ENCODE data around the gene UAP1L1. TPM values are rescaled to one million over a fixed set of nuclear protein-coding genes. Genes with fewer than 3 reads are reported as not detected.
A peak's percentile ranks its signal among the peaks of the same experiment; 100 is the strongest.

UAP1L1 gene
- total and polyA plus RNA-seq, 2 of the 8 experiments (the other 6 are each of a cell fraction or from before 2014, with no cell fraction given) = 2.0 to 5.4 TPM

DNA sequence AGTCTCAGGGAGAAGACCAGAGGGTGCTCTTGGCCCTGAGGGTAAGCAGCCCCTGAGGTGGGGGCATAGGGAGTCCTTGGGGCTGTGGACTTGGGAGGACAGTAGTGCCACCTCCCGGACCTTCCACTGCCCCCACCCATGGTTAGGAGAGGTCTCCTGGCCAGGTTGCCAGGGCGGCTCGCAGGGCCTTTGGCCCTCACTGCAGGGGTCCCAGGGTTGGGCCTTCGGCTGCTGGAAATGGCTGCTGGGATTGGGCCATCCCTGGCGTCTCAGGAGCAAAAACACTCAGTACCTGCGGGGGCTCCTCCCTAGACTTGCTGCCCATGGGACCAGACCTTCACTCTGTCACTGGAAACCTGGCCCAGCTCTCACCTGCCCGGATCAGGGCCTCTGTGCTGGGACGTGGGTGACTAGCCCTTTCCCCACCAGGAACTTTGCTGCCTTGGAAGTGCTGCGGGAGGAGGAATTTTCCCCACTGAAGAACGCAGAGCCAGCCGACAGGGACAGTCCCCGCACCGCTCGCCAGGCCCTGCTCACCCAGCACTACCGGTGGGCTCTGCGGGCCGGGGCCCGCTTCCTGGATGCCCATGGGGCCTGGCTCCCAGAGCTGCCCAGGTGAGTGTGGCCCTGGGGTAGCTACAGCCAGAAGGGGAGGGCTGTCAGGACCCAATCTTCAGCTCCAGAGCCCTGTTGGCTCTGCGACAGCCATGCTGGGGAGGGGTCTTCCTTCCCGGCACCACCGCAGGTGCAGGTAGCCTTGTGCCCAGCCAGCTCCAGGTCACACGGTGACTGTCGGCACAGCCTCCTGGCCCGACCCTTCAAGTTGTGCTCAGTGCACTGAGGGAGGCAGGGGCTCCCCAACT, 3.2 kb downstream of the UAP1L1 start:
- Histone ChIP-seq H2BK5ac (ENCODE audit: low read depth, low read length) (no peak overlapping the region), H3K56ac (replicated peaks; ENCODE audit: insufficient read length, low read depth, low read length) (no peak overlapping the region), H3K18ac (ENCODE audit: extremely low read depth, low read length) (no peak overlapping the region), H3K9ac (replicated peaks in 1 of 4; ENCODE audit: extremely low read depth in 1 of 4, low read depth in 3 of 4, low read length in 3 of 4) (no peak overlapping the region), H3K4me3 (ENCODE audit: extremely low read depth in 1 of 4, insufficient read depth in 2 of 4, low read depth in 3 of 4, low read length in 4 of 4) (no peak overlapping the region), H2AFZ (ENCODE audit: low read length) (no peak overlapping the region), H3K4me1 (replicated peaks in 1 of 4; ENCODE audit: control insufficient read depth in 3 of 4, insufficient read depth in 4 of 4, low read length in 3 of 4) (peaks cover 0 to 13% (median 8%) of the 10 kb centered on the region in 4 experiments; a peak in 6 of 7 replicates), H3K79me2 (ENCODE audit: control insufficient read depth in 1 of 2, insufficient read depth in 2 of 2, low read length in 2 of 2) (no peaks in the 10 kb centered on the region), H3K27ac (ENCODE audit: low read depth, low read length) (no peak overlapping the region), H2BK120ac (replicated peaks; ENCODE audit: low read depth, low read length) (no peak overlapping the region), H3K79me1 (ENCODE audit: low read depth, low read length) (no peaks in the 10 kb centered on the region), H3K23me2 (ENCODE audit: low read depth, low read length) (peaks cover 13% of the 10 kb centered on the region; the same call in 1 of the 2 replicates), H3K14ac (ENCODE audit: insufficient read length) (no peak overlapping the region), H4K8ac (ENCODE audit: extremely low read depth, insufficient read depth, low read length) (peak overlapping the region; percentile 59; the same call in 1 of the 2 replicates), H2BK15ac (ENCODE audit: low read length) (no peak overlapping the region), H2BK12ac (ENCODE audit: low read depth, low read length) (no peak overlapping the region), H3K23ac (ENCODE audit: insufficient read length) (no peak overlapping the region), H3K9me3 (ENCODE audit: insufficient read depth in 2 of 2, low read depth in 1 of 2, low read length in 1 of 2) (no peaks in the 10 kb centered on the region), H2BK20ac (ENCODE audit: low read length) (no peak overlapping the region), H4K20me1 (replicated peaks in 1 of 2; ENCODE audit: control insufficient read depth in 1 of 2, insufficient read depth in 2 of 2, low read length in 2 of 2) (peaks cover 0 to 7% of the 10 kb centered on the region in 2 experiments), H4K5ac (ENCODE audit: insufficient read length, low read depth, low read length) (no peak overlapping the region), H2AK5ac (ENCODE audit: low read depth, low read length) (no peak overlapping the region), H4K91ac (replicated peaks; ENCODE audit: insufficient read length, low read length) (no peak overlapping the region), H3K4ac (replicated peaks; ENCODE audit: insufficient read length, low read depth, low read length) (no peak overlapping the region), H3K4me2 (ENCODE audit: insufficient read depth in 1 of 2, low read depth in 2 of 2, low read length in 2 of 2) (no peak overlapping the region), H3K36me3 (ENCODE audit: control insufficient read depth in 2 of 4, insufficient read depth in 4 of 4, low read length in 3 of 4) (no peaks in the 10 kb centered on the region; a peak in 1 of 8 replicates), H3K27me3 (replicated peaks in 1 of 4; ENCODE audit: control insufficient read depth in 3 of 4, extremely low read depth in 1 of 4, insufficient read depth in 3 of 4, low read length in 3 of 4) (peaks cover 20 to 53% (median 35%) of the 10 kb centered on the region in 4 experiments)
- ChIA-PET POLR2A (ENCODE audit: partially characterized antibody) (interaction anchor here (1.1 kb wide), 1 partner anchor 14 kb away, joined by 3 read pairs; no protein-coding TSS in a partner anchor), CTCF (ENCODE audit: partially characterized antibody) (interaction anchor here (1.8 to 2.1 kb wide), 3 partner anchors 10 to 16 kb away, joined by 8 to 11 read pairs (median 10); partner anchors contain the start of gene SAPCD2)
- FAIRE-seq (no peak), DNase-seq (ENCODE audit: low read depth in 1 of 2, low spot score in 2 of 2) (no peak)
- 81% methylated on average over 21 of the region's 24 CpGs; no CpG with 5 or more reads in 1 of the 2 experiments for WGBS, 2 experiments (ENCODE audit: extremely low coverage in 1 of 2, insufficient coverage in 1 of 2, insufficient read length in 1 of 2, insufficient replicate concordance in 2 of 2, low coverage in 1 of 2, low lambda C conversion rate in 2 of 2, missing lambda C conversion rate in 1 of 2)
- TF ChIP-seq TCF12 (IDR thresholded peaks at IDR 0.05; ENCODE audit: low read depth, low read length) (no peak), SP1 (IDR thresholded peaks at IDR 0.05; ENCODE audit: low read depth, low read length) (no peak), CHD2 (IDR thresholded peaks at IDR 0.05; ENCODE audit: low read length) (no peak), SUZ12 (IDR thresholded peaks at IDR 0.05; ENCODE audit: low read length) (no peak), CBX8 (IDR thresholded peaks at IDR 0.05; ENCODE audit: borderline replicate concordance, low read depth, low read length) (no peak), GABPA (IDR thresholded peaks at IDR 0.05; ENCODE audit: borderline replicate concordance, insufficient read depth, low read length) (no peak), CHD1 (IDR thresholded peaks at IDR 0.05; ENCODE audit: low read depth, low read length) (no peak), RBBP5 (IDR thresholded peaks at IDR 0.05; ENCODE audit: borderline replicate concordance, low read depth, low read length) (no peak), PHF8 (conservative IDR thresholded peaks at IDR 0.05; ENCODE audit: low read depth, low read length) (no peak), TAF7 (optimal IDR thresholded peaks at IDR 0.05; ENCODE audit: borderline replicate concordance, low read depth, low read length) (no peak)
- TF ChIP-seq, protein P1, sequence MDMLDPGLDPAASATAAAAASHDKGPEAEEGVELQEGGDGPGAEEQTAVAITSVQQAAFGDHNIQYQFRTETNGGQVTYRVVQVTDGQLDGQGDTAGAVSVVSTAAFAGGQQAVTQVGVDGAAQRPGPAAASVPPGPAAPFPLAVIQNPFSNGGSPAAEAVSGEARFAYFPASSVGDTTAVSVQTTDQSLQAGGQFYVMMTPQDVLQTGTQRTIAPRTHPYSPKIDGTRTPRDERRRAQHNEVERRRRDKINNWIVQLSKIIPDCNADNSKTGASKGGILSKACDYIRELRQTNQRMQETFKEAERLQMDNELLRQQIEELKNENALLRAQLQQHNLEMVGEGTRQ (IDR thresholded peaks at IDR 0.05; ENCODE audit: low read length) = no peak
